Measurements from ENCODE around the gene TMEM132D.

DNA sequence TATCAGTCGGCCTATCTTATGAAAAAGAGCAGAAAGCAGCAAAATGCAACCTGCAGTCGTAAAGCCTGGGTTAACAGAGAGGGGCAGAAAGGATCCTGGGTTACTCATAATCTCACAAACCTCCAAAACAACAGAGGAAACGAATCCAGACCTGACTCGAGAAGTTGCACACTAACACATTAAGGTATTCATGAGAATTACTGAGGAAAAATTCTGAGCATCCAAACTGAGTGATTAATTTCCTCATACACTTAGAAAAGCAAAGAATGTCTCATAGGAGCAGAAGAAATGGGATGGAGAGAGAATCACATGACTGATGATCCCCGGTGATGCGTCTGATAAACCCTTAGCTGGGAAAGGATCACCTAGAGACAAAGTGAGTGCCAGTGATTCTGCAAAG is 272.5 kb downstream of the TMEM132D start:
- TF ChIP-seq, protein P1, sequence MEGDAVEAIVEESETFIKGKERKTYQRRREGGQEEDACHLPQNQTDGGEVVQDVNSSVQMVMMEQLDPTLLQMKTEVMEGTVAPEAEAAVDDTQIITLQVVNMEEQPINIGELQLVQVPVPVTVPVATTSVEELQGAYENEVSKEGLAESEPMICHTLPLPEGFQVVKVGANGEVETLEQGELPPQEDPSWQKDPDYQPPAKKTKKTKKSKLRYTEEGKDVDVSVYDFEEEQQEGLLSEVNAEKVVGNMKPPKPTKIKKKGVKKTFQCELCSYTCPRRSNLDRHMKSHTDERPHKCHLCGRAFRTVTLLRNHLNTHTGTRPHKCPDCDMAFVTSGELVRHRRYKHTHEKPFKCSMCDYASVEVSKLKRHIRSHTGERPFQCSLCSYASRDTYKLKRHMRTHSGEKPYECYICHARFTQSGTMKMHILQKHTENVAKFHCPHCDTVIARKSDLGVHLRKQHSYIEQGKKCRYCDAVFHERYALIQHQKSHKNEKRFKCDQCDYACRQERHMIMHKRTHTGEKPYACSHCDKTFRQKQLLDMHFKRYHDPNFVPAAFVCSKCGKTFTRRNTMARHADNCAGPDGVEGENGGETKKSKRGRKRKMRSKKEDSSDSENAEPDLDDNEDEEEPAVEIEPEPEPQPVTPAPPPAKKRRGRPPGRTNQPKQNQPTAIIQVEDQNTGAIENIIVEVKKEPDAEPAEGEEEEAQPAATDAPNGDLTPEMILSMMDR (IDR thresholded peaks at IDR 0.05): no peak
- TF ChIP-seq POLR2A (IDR thresholded peaks at IDR 0.05): no peak

Measured in body of pancreas (tissue), 4 donors.